ENCODE data around the gene BAIAP3.
A peak's percentile ranks its signal among the peaks of the same experiment; 100 is the strongest.

BAIAP3 gene

GRCh38 chr16:1395444-1396031 is 62.1 kb downstream of the BAIAP3 start:
- DNase-seq = peak; percentile 19

GRCh38 chr16:1397779-1398178 is 64.3 kb downstream of the BAIAP3 start:
- DNase-seq = no peak

- no peak for DNase-seq
Observed at GRCh38 chr16:1398351-1398750, 64.9 kb downstream of the BAIAP3 start.

All from NCI-H69 (cell line).